Fibroblast of lung (primary cell): ENCODE measurements around the gene PDE6A.

Experiments used
- EZH2 ChIP-seq: IDR thresholded peaks from 2 replicates; pipeline ENCODE4 v1.5.1; 2012; ENCODE audit warnings: low read length, control low read depth, mild to moderate bottlenecking; ENCODE audit errors: missing control alignments
- TF ChIP-seq, protein P1 (sequence below), 2 donors: IDR thresholded peaks in 1 of 2; conservative IDR thresholded peaks in 1 of 2; 1 replicate in 1 of 2; 2 replicates in 1 of 2; pipeline ENCODE4 v1.5.1; 2011 to 2012; ENCODE audit warnings: low read length in 2 of 2, control low read depth in 1 of 2, inconsistent platforms in 1 of 2, low read depth in 1 of 2, mild to moderate bottlenecking in 1 of 2

DNA sequence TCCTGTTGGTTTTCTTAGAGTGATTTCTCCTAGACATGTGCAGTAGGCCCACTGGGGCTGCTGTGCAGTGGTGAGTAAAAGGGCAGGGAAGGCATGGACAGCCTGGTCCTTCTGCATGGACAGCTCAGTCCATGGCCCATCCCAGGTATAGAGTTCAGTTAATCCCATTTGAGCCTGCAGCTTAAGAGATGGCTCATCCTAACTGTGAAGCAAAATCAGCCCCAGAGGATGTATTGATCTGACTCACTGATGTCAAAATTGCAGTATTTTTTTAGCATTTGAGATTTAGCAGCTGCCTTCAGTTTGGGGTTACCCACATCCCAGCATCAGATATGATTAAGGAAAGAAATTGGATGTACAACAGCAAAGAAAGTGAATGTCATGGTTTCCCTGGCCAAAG, 93.4 kb downstream of the PDE6A start:
- TF ChIP-seq, protein P1, sequence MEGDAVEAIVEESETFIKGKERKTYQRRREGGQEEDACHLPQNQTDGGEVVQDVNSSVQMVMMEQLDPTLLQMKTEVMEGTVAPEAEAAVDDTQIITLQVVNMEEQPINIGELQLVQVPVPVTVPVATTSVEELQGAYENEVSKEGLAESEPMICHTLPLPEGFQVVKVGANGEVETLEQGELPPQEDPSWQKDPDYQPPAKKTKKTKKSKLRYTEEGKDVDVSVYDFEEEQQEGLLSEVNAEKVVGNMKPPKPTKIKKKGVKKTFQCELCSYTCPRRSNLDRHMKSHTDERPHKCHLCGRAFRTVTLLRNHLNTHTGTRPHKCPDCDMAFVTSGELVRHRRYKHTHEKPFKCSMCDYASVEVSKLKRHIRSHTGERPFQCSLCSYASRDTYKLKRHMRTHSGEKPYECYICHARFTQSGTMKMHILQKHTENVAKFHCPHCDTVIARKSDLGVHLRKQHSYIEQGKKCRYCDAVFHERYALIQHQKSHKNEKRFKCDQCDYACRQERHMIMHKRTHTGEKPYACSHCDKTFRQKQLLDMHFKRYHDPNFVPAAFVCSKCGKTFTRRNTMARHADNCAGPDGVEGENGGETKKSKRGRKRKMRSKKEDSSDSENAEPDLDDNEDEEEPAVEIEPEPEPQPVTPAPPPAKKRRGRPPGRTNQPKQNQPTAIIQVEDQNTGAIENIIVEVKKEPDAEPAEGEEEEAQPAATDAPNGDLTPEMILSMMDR (conservative IDR thresholded peaks at IDR 0.05 in 1 of 2, IDR thresholded peaks at IDR 0.05 in 1 of 2; ENCODE audit: low read depth in 1 of 2, low read length in 2 of 2): no peak
- TF ChIP-seq EZH2: no peak
